SH-SY5Y (cell line): ENCODE data around the gene MORC2.

Experiments
- GATA2 ChIP-seq: IDR thresholded peaks from 2 replicates; pipeline ENCODE4 v1.6.1; 2011; ENCODE audit warnings: mild to moderate bottlenecking, low read depth, low read length
- GATA3 ChIP-seq: IDR thresholded peaks from 2 replicates; pipeline ENCODE4 v1.6.1; 2011; ENCODE audit warnings: low read depth, mild to moderate bottlenecking, low read length, moderate library complexity

GRCh38 chr22:30923168-30923900 lies 45.2 kb downstream of the MORC2 start:
- TF ChIP-seq GATA2 (no peak), GATA3 (no peak)
